Testis (tissue), 2 donors: ENCODE results near the gene GABBR2.

ENCODE experiments used
- CTCF ChIP-seq, 3 experiments: fragments of 450-650 bp in 2 of 3; fragments of 200-600 bp in 1 of 3; sonication (generic) in 1 of 3; IDR thresholded peaks; one replicate each; pipeline ENCODE4 v1.5.1; 2016 to 2019; ENCODE audit warnings: antibody characterized with exemption in 3 of 3, mild to moderate bottlenecking in 2 of 3, moderate library complexity in 1 of 3
- POLR2A ChIP-seq: fragments of 450-650 bp; IDR thresholded peaks from one replicate; pipeline ENCODE4 v1.6.1; 2017; ENCODE audit warnings: antibody characterized with exemption, mild to moderate bottlenecking, moderate library complexity

DNA sequence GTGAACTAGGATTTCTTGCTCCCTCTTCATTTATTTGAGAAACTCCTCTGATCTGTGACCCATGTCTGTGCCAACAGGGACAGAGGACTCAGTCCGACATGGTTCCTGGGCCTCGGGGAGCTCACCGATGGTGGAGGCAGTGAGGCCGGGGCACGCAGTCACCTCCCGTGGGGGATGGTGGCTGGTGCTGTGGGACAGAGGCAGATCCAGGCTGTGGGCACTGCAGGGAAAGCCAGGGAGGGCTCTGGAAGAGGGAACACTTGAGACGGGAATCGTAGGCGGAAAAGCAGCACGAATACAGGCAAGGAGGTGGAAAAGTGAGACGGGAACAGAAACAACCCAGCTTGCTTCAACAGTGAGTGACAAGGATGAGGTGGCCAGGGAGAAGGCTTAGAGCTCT lies 127.8 kb downstream of the GABBR2 start:
- TF ChIP-seq CTCF (IDR thresholded peaks at IDR 0.05): no peak
- TF ChIP-seq POLR2A: no peak
